Body of pancreas (tissue), 4 donors: ENCODE measurements around the gene SLC33A1.

Experiments
- CTCF ChIP-seq, 7 experiments: fragments of 450-650 bp in 4 of 7; fragments of 200-600 bp in 3 of 7; sonication (generic) in 3 of 7; IDR thresholded peaks; one replicate each; pipeline ENCODE4 v1.5.1; 2016 to 2019; ENCODE audit warnings: antibody characterized with exemption in 7 of 7
- POLR2A ChIP-seq, 3 donors: fragments of 450-650 bp; IDR thresholded peaks; one replicate each; pipeline ENCODE4 v1.6.1; 2016; ENCODE audit warnings: antibody characterized with exemption in 3 of 3, mild to moderate bottlenecking in 2 of 3

- no peak for TF ChIP-seq CTCF (IDR thresholded peaks at IDR 0.05)
- no peak for TF ChIP-seq POLR2A (IDR thresholded peaks at IDR 0.05)
Measured at GRCh38 chr3:155778462-155778861, 75.8 kb downstream of the SLC33A1 start.
